ENCODE results near the gene CNTF. TPM values are rescaled to one million over a fixed set of nuclear protein-coding genes. Genes with fewer than 3 reads are reported as not detected.

CNTF gene
- total RNA-seq, 2 donors from 2014 or later: 1.2 to 1.5 TPM

GRCh38 chr11:58659910-58660570, 37.6 kb downstream of the CNTF start:
- DNase-seq (no peak), ATAC-seq (no peak)
- intact Hi-C loops (cut with DNase I): no loop called here

- ATAC-seq (no peak), DNase-seq (no peak)
- intact Hi-C loops (cut with DNase I): loop anchor here in 1 of 2 donors (10.0 kb wide), 1 partner anchor 463 kb away; no protein-coding TSS in a partner anchor
Measured at GRCh38 chr11:58671983-58672633, 49.6 kb downstream of the CNTF start.

- DNase-seq: peak; percentile 26
- no peak for ATAC-seq
- intact Hi-C loops (cut with DNase I): loop anchor here in 1 of 2 donors (5.0 to 10.0 kb wide), 2 partner anchors 97 to 460 kb away; partner anchors contain the start of genes LPXN and ZFP91
Measured at GRCh38 chr11:58674609-58675008, 52.1 kb downstream of the CNTF start.

Other genes with a start within 250 kb of the CNTF start
- gene OR5B3, start 215.8 kb upstream of the CNTF start, total RNA-seq: not detected
- not detected for gene OR5B2, start 194.5 kb upstream of the CNTF start, total RNA-seq
- not detected for gene OR5B12, start 180.4 kb upstream of the CNTF start, total RNA-seq
- not detected for gene OR5B21, start 114.6 kb upstream of the CNTF start, total RNA-seq
- gene LPXN, start 46.8 kb upstream of the CNTF start, total RNA-seq: 1 to 10 TPM; 5.0 to 6.0 TPM
- gene ZFP91, start 43.6 kb upstream of the CNTF start, total RNA-seq: 10 to 100 TPM; 49.8 to 58.6 TPM
- 1 to 10 TPM; 1.2 to 8.2 TPM for gene GLYAT, start 109.3 kb downstream of the CNTF start, total RNA-seq
- under 1 TPM in 1 of 2 donors, not detected in 1; 0.34 TPM for gene GLYATL2, start 222.0 kb downstream of the CNTF start, total RNA-seq

Data from left cardiac atrium (tissue), 4 donors.